Cardiac fibroblast (primary cell): ENCODE data around the gene IQGAP2.
A peak's percentile ranks its signal among the peaks of the same experiment; 100 is the strongest.
"Not testable (repeated sequence)": the region's sequence is repeated elsewhere in the genome, so short reads cannot be mapped to it uniquely, and the experiment has no call there.

Source experiments
- DNase-seq, 2 donors: peaks; one replicate each; pipeline versions ENCODE4 v3.0.0 to v3.0.0-alpha.2; 2010; ENCODE audit warnings: low read depth in 2 of 2
- H3K4me3 ChIP-seq, 2 donors: replicated peaks in 1 of 2; 1 replicate in 1 of 2; 2 replicates in 1 of 2; pipeline ENCODE4 v1.5.1; 2011; ENCODE audit warnings: low read depth in 2 of 2, low read length in 2 of 2, mild to moderate bottlenecking in 2 of 2, moderate library complexity in 1 of 2
- CTCF ChIP-seq: IDR thresholded peaks from one replicate; pipeline ENCODE4 v1.5.1; 2011; ENCODE audit warnings: low read depth, mild to moderate bottlenecking, low read length, inconsistent platforms

IQGAP2 gene

GRCh38 chr5:76504901-76505564 lies 101.9 kb downstream of the IQGAP2 start:
- DNase-seq = no peak
- TF ChIP-seq CTCF = no peak
- no peak overlapping the region for H3K4me3 ChIP-seq

- no peak overlapping the region for H3K4me3 ChIP-seq
- no peak for TF ChIP-seq CTCF
- DNase-seq = no peak
These were observed 110.4 kb downstream of the IQGAP2 start for GRCh38 chr5:76513476-76513875.

- no peak overlapping the region for H3K4me3 ChIP-seq
- no peak for TF ChIP-seq CTCF
- DNase-seq = no peak
These were observed 111.2 kb downstream of the IQGAP2 start for GRCh38 chr5:76514292-76514691.

GRCh38 chr5:76514713-76515112 lies 111.6 kb downstream of the IQGAP2 start:
- no peak for DNase-seq

GRCh38 chr5:76517334-76517733 lies 114.2 kb downstream of the IQGAP2 start:
- no peak for TF ChIP-seq CTCF
- H3K4me3 ChIP-seq = no peak overlapping the region
- DNase-seq = no peak

More at GRCh38 chr5:76514713-76515112, 111.6 kb downstream of the IQGAP2 start:
- no peak overlapping the region for H3K4me3 ChIP-seq
- no peak for TF ChIP-seq CTCF

GRCh38 chr5:76518246-76518645 lies 115.2 kb downstream of the IQGAP2 start:
- DNase-seq, H3K4me3 ChIP-seq: not testable (repeated sequence)

- peak; percentile 40 to 84 for DNase-seq
- TF ChIP-seq CTCF = no peak
- H3K4me3 ChIP-seq = no peak overlapping the region
These were observed 118.2 kb downstream of the IQGAP2 start for GRCh38 chr5:76521240-76521758.
